Esophagus squamous epithelium (tissue), 5 donors: ENCODE data around the gene ADAMTSL2. TPM values are rescaled to one million over a fixed set of nuclear protein-coding genes. Genes with fewer than 3 reads are reported as not detected.

Experiments used
- DNase-seq: peaks from one replicate; lab custom pipeline; 2025; lab: John Stamatoyannopoulos, UW
- H3K27ac ChIP-seq, 4 donors: fragments of 200-600 bp; sonication (generic); one replicate each; pipeline ENCODE4 v1.5.1; 2016 to 2019; ENCODE audit warnings: mild to moderate bottlenecking in 1 of 4
- H3K27me3 ChIP-seq, 4 donors: fragments of 200-600 bp; sonication (generic); 1 replicate in 3 of 4; 2 replicates in 1 of 4; pipeline versions ENCODE4 v1.5.1 to v1.6.0; 2017 to 2021; ENCODE audit warnings: antibody characterized with exemption in 1 of 4
- H3K36me3 ChIP-seq, 3 donors: fragments of 200-600 bp; sonication (generic); one replicate each; pipeline ENCODE4 v1.5.1; 2016 to 2019
- H3K4me1 ChIP-seq, 3 donors: fragments of 200-600 bp; sonication (generic); one replicate each; pipeline ENCODE4 v1.5.1; 2017 to 2019
- H3K4me3 ChIP-seq, 4 donors: fragments of 200-600 bp; sonication (generic); 1 replicate in 3 of 4; 2 replicates in 1 of 4; pipeline ENCODE4 v1.5.1; 2016 to 2019; ENCODE audit warnings: mild to moderate bottlenecking in 2 of 4, moderate library complexity in 1 of 4
- H3K9me3 ChIP-seq, 3 donors: fragments of 200-600 bp; sonication (generic); one replicate each; pipeline ENCODE4 v1.5.1; 2016 to 2019
- CTCF ChIP-seq, 6 experiments: fragments of 450-650 bp in 4 of 6; fragments of 200-600 bp in 2 of 6; sonication (generic) in 2 of 6; IDR thresholded peaks; one replicate each; pipeline ENCODE4 v1.5.1; 2016 to 2019; ENCODE audit warnings: antibody characterized with exemption in 6 of 6, mild to moderate bottlenecking in 4 of 6, moderate library complexity in 4 of 6
- POLR2A ChIP-seq, 4 donors: fragments of 450-650 bp; IDR thresholded peaks; one replicate each; pipeline ENCODE4 v1.6.1; 2017; ENCODE audit warnings: antibody characterized with exemption in 4 of 4, mild to moderate bottlenecking in 4 of 4, moderate library complexity in 3 of 4
- WGBS, 2 donors: methylation state at CpG; one replicate each; pipeline ENCODE4 v1.1.5; 2018; 5-methylcytosine and 5-hydroxymethylcytosine counted together
- intact Hi-C: fragments of 100-400 bp; cut with DNase I; formaldehyde crosslinking; loops from one replicate; pipeline ENCODE4 v1.15.0; 2022
- total RNA-seq, 4 donors: library from RNA; depleted of rRNA; stranded (reverse); fragments of >200 nt; gene quantifications; one replicate each; pipeline ENCODE4 v1.1.0, GENCODE V29; 2016
- donor health status: DM: yes; HTN: yes; CAD: no.

The ADAMTSL2 gene
- total RNA-seq, 4 donors from 2014 or later: 1.1 to 2.1 (median 1.4) TPM

GRCh38 chr9:133594310-133594709 lies 59.8 kb downstream of the ADAMTSL2 start:
- Histone ChIP-seq H3K36me3 (no peaks in the 10 kb centered on the region), H3K27ac (no peak overlapping the region), H3K9me3 (peaks cover 0 to 30% (median 24%) of the 10 kb centered on the region in 3 donors), H3K4me3 (no peak overlapping the region), H3K27me3 (peaks cover 0 to 40% (median 0%) of the 10 kb centered on the region in 4 donors), H3K4me1 (no peaks in the 10 kb centered on the region)
- WGBS, 2 donors: 83 to 90% methylated on average over 2 of the region's 2 CpGs
- TF ChIP-seq POLR2A (IDR thresholded peaks at IDR 0.05) (no peak), CTCF (IDR thresholded peaks at IDR 0.05) (no peak)
- intact Hi-C loops: no loop called here
- DNase-seq: no peak

GRCh38 chr9:133595910-133596309 lies 61.4 kb downstream of the ADAMTSL2 start:
- peaks cover 0 to 30% (median 24%) of the 10 kb centered on the region in 3 donors for H3K9me3 ChIP-seq
- no peaks in the 10 kb centered on the region for H3K36me3 ChIP-seq
- no peaks in the 10 kb centered on the region for H3K4me1 ChIP-seq
- H3K27ac ChIP-seq: no peak overlapping the region
- intact Hi-C loops: no loop called here
- WGBS, 2 donors: 69 to 79% methylated on average over 3 to 6 of the region's 8 CpGs
- peaks cover 0 to 30% (median 0%) of the 10 kb centered on the region in 4 donors for H3K27me3 ChIP-seq
- no peak overlapping the region for H3K4me3 ChIP-seq
- TF ChIP-seq CTCF (IDR thresholded peaks at IDR 0.05): no peak
- no peak for TF ChIP-seq POLR2A (IDR thresholded peaks at IDR 0.05)
- no peak for DNase-seq

- no peaks in the 10 kb centered on the region for H3K4me1 ChIP-seq
- no peak overlapping the region for H3K4me3 ChIP-seq
- H3K36me3 ChIP-seq: no peaks in the 10 kb centered on the region
- peaks cover 0 to 30% (median 24%) of the 10 kb centered on the region in 3 donors for H3K9me3 ChIP-seq
- intact Hi-C loops: no loop called here
- H3K27ac ChIP-seq: no peak overlapping the region
- no peak for TF ChIP-seq POLR2A (IDR thresholded peaks at IDR 0.05)
- no peak for TF ChIP-seq CTCF (IDR thresholded peaks at IDR 0.05)
- 69 to 71% methylated on average over 7 of the region's 7 CpGs for WGBS, 2 donors
- DNase-seq: no peak
- peaks cover 0 to 31% (median 0%) of the 10 kb centered on the region in 4 donors for H3K27me3 ChIP-seq
These were observed 62.9 kb downstream of the ADAMTSL2 start for GRCh38 chr9:133597316-133597957.

GRCh38 chr9:133598978-133599377 lies 64.5 kb downstream of the ADAMTSL2 start:
- H3K27ac ChIP-seq: no peak overlapping the region

More at GRCh38 chr9:133598978-133599377, 64.5 kb downstream of the ADAMTSL2 start:
- TF ChIP-seq CTCF (IDR thresholded peaks at IDR 0.05): no peak
- TF ChIP-seq POLR2A (IDR thresholded peaks at IDR 0.05): no peak
- H3K4me1 ChIP-seq: no peaks in the 10 kb centered on the region
- peaks cover 0 to 35% (median 0%) of the 10 kb centered on the region in 4 donors for H3K27me3 ChIP-seq
- H3K36me3 ChIP-seq: no peaks in the 10 kb centered on the region
- H3K4me3 ChIP-seq: no peak overlapping the region
- DNase-seq: no peak
- intact Hi-C loops: no loop called here
- peaks cover 0 to 30% (median 24%) of the 10 kb centered on the region in 3 donors for H3K9me3 ChIP-seq
- WGBS, 2 donors: 76% methylated on average over 5 of the region's 7 CpGs; no CpG with 5 or more reads in 1 of the 2 donors
